C4-2B (cell line): Measurements from ENCODE around the gene TRIM67.

ENCODE experiments used
- ZFX ChIP-seq: fragments of 450-650 bp; IDR thresholded peaks from 2 replicates; pipeline ENCODE4 v1.6.1; 2017
- TF ChIP-seq, protein P1 (sequence below): fragments of 450-650 bp; conservative IDR thresholded peaks from 2 replicates; pipeline ENCODE4 v1.5.1; 2017; ENCODE audit warnings: mild to moderate bottlenecking

DNA sequence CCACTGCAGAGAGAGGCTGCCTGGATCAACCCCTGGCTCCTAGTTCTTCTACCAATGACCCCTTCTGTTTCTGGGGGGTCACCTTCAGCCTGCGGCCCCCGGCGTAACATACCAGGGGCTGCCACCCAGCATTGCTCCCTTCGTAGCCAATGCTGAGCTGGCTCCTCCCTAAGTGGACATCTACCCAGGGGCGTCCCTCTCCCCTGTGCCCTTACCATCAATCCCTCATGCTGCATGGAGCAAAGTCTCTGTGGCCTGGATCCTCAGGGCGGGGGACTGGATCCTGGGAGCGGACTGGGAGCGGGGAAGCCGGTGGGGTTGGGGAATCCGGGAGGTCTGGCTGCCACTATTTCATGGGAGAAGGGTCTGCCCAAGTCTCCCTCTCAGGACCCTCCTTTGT is 28.6 kb downstream of the TRIM67 start:
- TF ChIP-seq, protein P1, sequence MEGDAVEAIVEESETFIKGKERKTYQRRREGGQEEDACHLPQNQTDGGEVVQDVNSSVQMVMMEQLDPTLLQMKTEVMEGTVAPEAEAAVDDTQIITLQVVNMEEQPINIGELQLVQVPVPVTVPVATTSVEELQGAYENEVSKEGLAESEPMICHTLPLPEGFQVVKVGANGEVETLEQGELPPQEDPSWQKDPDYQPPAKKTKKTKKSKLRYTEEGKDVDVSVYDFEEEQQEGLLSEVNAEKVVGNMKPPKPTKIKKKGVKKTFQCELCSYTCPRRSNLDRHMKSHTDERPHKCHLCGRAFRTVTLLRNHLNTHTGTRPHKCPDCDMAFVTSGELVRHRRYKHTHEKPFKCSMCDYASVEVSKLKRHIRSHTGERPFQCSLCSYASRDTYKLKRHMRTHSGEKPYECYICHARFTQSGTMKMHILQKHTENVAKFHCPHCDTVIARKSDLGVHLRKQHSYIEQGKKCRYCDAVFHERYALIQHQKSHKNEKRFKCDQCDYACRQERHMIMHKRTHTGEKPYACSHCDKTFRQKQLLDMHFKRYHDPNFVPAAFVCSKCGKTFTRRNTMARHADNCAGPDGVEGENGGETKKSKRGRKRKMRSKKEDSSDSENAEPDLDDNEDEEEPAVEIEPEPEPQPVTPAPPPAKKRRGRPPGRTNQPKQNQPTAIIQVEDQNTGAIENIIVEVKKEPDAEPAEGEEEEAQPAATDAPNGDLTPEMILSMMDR = no peak
- TF ChIP-seq ZFX = no peak
